ENCODE results near the gene FNDC1.
"Not testable (repeated sequence)": the region's sequence is repeated elsewhere in the genome, so short reads cannot be mapped to it uniquely, and the experiment has no call there.

The FNDC1 gene

GRCh38 chr6:159261995-159262394 lies 92.8 kb downstream of the FNDC1 start:
- no peak for DNase-seq

- DNase-seq, result no peak
Measured at GRCh38 chr6:159262586-159262985, 93.4 kb downstream of the FNDC1 start.

- DNase-seq, result no peak
Measured at GRCh38 chr6:159267165-159267564, 98.0 kb downstream of the FNDC1 start.

GRCh38 chr6:159268511-159268910 lies 99.3 kb downstream of the FNDC1 start:
- DNase-seq, result no peak

GRCh38 chr6:159271257-159271656 lies 102.1 kb downstream of the FNDC1 start:
- no peak for DNase-seq

- no peak for DNase-seq
Measured at GRCh38 chr6:159278626-159279025, 109.4 kb downstream of the FNDC1 start.

GRCh38 chr6:159279790-159280277 lies 110.6 kb downstream of the FNDC1 start:
- no peak for DNase-seq

- no peak for DNase-seq
Measured at GRCh38 chr6:159282421-159282820, 113.2 kb downstream of the FNDC1 start.

GRCh38 chr6:159284661-159285060 lies 115.5 kb downstream of the FNDC1 start:
- DNase-seq, result not testable (repeated sequence)

- no peak for DNase-seq
Measured at GRCh38 chr6:159298840-159299239, 129.6 kb downstream of the FNDC1 start.

GRCh38 chr6:159299566-159299965 lies 130.4 kb downstream of the FNDC1 start:
- DNase-seq, result no peak

- DNase-seq, result no peak
Measured at GRCh38 chr6:159301277-159301676, 132.1 kb downstream of the FNDC1 start.

- no peak for DNase-seq
Measured at GRCh38 chr6:159301810-159302593, 132.8 kb downstream of the FNDC1 start.

GRCh38 chr6:159302594-159302992 lies 133.4 kb downstream of the FNDC1 start:
- DNase-seq, result no peak

GRCh38 chr6:159303159-159303558 lies 134.0 kb downstream of the FNDC1 start:
- DNase-seq, result no peak

GRCh38 chr6:159303784-159304183 lies 134.6 kb downstream of the FNDC1 start:
- DNase-seq, result no peak

- DNase-seq, result no peak
Measured at GRCh38 chr6:159304641-159305040, 135.4 kb downstream of the FNDC1 start.

GRCh38 chr6:159305159-159305558 lies 136.0 kb downstream of the FNDC1 start:
- DNase-seq, result no peak

- DNase-seq, result no peak
Measured at GRCh38 chr6:159305804-159306537, 136.8 kb downstream of the FNDC1 start.

GRCh38 chr6:159307246-159307790 lies 138.1 kb downstream of the FNDC1 start:
- DNase-seq, result no peak

- DNase-seq, result no peak
Measured at GRCh38 chr6:159308198-159308597, 139.0 kb downstream of the FNDC1 start.

GRCh38 chr6:159309723-159310122 lies 140.5 kb downstream of the FNDC1 start:
- no peak for DNase-seq

GRCh38 chr6:159311618-159312017 lies 142.4 kb downstream of the FNDC1 start:
- DNase-seq, result no peak

- no peak for DNase-seq
Measured at GRCh38 chr6:159312206-159312605, 143.0 kb downstream of the FNDC1 start.
